ENCODE results near the gene QRFP.

Gene QRFP

DNA sequence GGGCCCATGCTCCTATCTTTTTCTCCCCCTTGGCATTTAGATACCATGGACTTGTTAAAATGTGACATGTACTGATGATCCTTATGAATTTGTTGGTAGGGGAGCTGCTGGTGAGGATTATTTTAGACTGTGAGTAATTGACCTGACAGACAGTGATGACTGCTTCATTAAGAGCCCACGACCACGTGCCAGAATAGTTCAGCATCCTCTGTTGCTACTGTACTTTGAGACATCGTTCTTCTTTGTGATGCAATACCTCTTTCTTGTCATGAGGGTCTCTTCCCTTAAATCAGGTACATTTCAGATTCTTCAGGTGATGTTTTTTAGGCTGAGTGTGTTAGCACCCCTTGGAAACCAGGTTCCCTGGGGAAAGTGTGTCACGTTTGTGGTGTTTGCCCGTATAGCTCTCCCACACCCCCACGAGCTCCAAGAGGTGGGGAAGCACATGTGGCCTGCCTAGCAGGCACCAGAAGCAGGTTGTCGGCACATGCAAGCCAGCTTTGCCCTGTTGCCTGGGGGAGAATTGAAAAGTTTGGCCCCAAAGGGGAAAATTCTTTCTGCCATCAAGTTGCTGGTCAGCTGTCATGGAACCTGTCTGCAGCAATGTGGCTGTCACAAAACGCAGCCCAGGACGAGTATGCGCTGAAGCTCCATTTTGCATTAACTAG, 25.1 kb downstream of the QRFP start:
- no peak overlapping the region for H3K23ac ChIP-seq (ENCODE audit: low read length in 2 of 2)
- H3K27me3 ChIP-seq (ENCODE audit: control insufficient read depth in 1 of 2, insufficient read depth in 1 of 2, low read length in 2 of 2), result no peaks in the 10 kb centered on the region
- H2AFZ ChIP-seq (ENCODE audit: low read depth, low read length), result no peak overlapping the region
- no peak overlapping the region for H4K91ac ChIP-seq (ENCODE audit: low read length)
- H4K8ac ChIP-seq (ENCODE audit: low read length), result no peak overlapping the region
- DNase-seq, result no peak
- 93% methylated on average over 10 of the region's 10 CpGs for WGBS
- H3K9me3 ChIP-seq (ENCODE audit: control insufficient read depth, low read length), result no peaks in the 10 kb centered on the region
- H3K4ac ChIP-seq (ENCODE audit: low read depth in 1 of 2, low read length in 2 of 2), result no peak overlapping the region
- peaks cover 14% of the 10 kb centered on the region for H3K4me1 ChIP-seq (ENCODE audit: control insufficient read depth, insufficient read depth, low read depth, low read length)
- H2BK12ac ChIP-seq (ENCODE audit: low read length in 2 of 2), result no peak overlapping the region
- no peak overlapping the region for H3K18ac ChIP-seq (ENCODE audit: low read depth in 1 of 2, low read length in 2 of 2)
- no peak overlapping the region for H2AK5ac ChIP-seq (ENCODE audit: low read length, severe bottlenecking)
- H2BK120ac ChIP-seq (ENCODE audit: low read depth, low read length), result no peak overlapping the region
- peaks cover 20% of the 10 kb centered on the region for H3K79me1 ChIP-seq (replicated peaks; ENCODE audit: low read length, poor library complexity, severe bottlenecking)
- no peak overlapping the region for H2BK5ac ChIP-seq (ENCODE audit: low read depth, low read length, poor library complexity, severe bottlenecking)
- H3K4me2 ChIP-seq (ENCODE audit: low read length, poor library complexity, severe bottlenecking), result no peak overlapping the region
- H3K36me3 ChIP-seq (ENCODE audit: control insufficient read depth in 1 of 2, insufficient read depth in 2 of 2, low read depth in 1 of 2, low read length in 2 of 2), result peaks cover 56 to 87% of the 10 kb centered on the region in 2 experiments
- H3K9ac ChIP-seq (ENCODE audit: low read length), result peak overlapping the region; percentile 12
- H3K4me3 ChIP-seq (ENCODE audit: insufficient read depth in 1 of 2, low read depth in 1 of 2, low read length in 2 of 2), result no peak overlapping the region
- H3K27ac ChIP-seq (ENCODE audit: low read length, poor library complexity, severe bottlenecking), result no peak overlapping the region
- no peak overlapping the region for H3K14ac ChIP-seq (ENCODE audit: low read length in 2 of 2)
- H2BK15ac ChIP-seq (ENCODE audit: low read depth, poor library complexity, severe bottlenecking), result no peak overlapping the region

DNA sequence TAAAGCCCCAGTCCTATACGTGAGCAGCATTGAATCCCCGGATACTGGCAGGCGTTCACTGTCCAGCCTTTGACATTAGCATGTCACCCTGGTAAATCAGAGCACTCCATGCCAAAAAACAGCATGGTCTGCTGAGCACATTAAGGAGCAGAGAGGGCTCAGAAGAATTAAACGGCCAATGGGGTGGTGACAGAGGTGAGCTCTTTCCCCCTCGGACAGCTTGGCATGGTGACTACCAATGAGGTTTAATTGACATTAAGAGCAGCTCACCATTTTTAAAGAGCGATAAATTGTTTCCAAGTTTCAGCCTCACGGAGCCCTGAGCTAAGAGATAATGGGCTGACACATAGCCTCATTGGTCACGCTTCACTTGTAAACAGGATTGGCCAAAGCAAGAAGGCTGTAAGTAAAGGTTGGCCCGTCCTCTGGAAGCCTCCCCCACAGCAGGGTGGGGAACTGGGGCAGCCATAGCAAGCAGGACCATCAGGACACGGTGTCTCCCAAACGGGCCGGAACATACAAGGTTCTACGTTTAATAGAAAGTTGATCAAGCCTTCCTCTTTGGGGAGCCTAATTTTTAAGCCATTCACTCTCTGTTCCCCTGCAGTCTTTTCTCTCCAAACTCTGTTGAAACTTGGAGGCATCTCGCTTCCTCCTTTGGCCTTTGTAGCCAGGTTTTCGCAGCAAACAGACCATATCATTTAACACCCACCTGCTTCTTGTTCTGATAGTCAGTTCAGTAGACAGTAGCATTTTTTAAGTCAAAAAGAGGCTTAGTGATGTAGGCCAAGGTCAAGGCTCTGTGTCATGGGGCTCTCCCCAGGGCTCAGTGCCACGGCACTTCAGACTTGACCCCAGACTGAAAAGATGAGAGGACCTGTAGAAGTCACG, 25.9 kb downstream of the QRFP start:
- no peaks in the 10 kb centered on the region for H3K27me3 ChIP-seq (ENCODE audit: control insufficient read depth in 1 of 2, insufficient read depth in 1 of 2, low read length in 2 of 2)
- H3K14ac ChIP-seq (ENCODE audit: low read length in 2 of 2), result no peak overlapping the region
- H2BK120ac ChIP-seq (ENCODE audit: low read depth, low read length), result no peak overlapping the region
- no peak overlapping the region for H2BK15ac ChIP-seq (ENCODE audit: low read depth, poor library complexity, severe bottlenecking)
- H3K36me3 ChIP-seq (ENCODE audit: control insufficient read depth in 1 of 2, insufficient read depth in 2 of 2, low read depth in 1 of 2, low read length in 2 of 2), result peaks cover 52 to 86% of the 10 kb centered on the region in 2 experiments
- H3K9me3 ChIP-seq (ENCODE audit: control insufficient read depth, low read length), result no peaks in the 10 kb centered on the region
- H3K23ac ChIP-seq (ENCODE audit: low read length in 2 of 2), result peak overlapping the region in 1 of 2 experiments; percentile 47
- no peak for DNase-seq
- no peak overlapping the region for H2AK5ac ChIP-seq (ENCODE audit: low read length, severe bottlenecking)
- H4K8ac ChIP-seq (ENCODE audit: low read length), result no peak overlapping the region
- H2AFZ ChIP-seq (ENCODE audit: low read depth, low read length), result no peak overlapping the region
- no peak overlapping the region for H3K4me3 ChIP-seq (ENCODE audit: insufficient read depth in 1 of 2, low read depth in 1 of 2, low read length in 2 of 2)
- H3K79me1 ChIP-seq (replicated peaks; ENCODE audit: low read length, poor library complexity, severe bottlenecking), result peaks cover 20% of the 10 kb centered on the region
- H3K4me1 ChIP-seq (ENCODE audit: control insufficient read depth, insufficient read depth, low read depth, low read length), result peaks cover 14% of the 10 kb centered on the region
- no peak overlapping the region for H3K4ac ChIP-seq (ENCODE audit: low read depth in 1 of 2, low read length in 2 of 2)
- H3K9ac ChIP-seq (ENCODE audit: low read length), result peak overlapping the region; percentile 43
- H3K27ac ChIP-seq (ENCODE audit: low read length, poor library complexity, severe bottlenecking), result peak overlapping the region; percentile 41
- no peak overlapping the region for H4K91ac ChIP-seq (ENCODE audit: low read length)
- H3K18ac ChIP-seq (ENCODE audit: low read depth in 1 of 2, low read length in 2 of 2), result no peak overlapping the region
- no peak overlapping the region for H2BK5ac ChIP-seq (ENCODE audit: low read depth, low read length, poor library complexity, severe bottlenecking)
- H3K4me2 ChIP-seq (ENCODE audit: low read length, poor library complexity, severe bottlenecking), result no peak overlapping the region
- H2BK12ac ChIP-seq (ENCODE audit: low read length in 2 of 2), result no peak overlapping the region
- 91% methylated on average over 17 of the region's 17 CpGs for WGBS

DNA sequence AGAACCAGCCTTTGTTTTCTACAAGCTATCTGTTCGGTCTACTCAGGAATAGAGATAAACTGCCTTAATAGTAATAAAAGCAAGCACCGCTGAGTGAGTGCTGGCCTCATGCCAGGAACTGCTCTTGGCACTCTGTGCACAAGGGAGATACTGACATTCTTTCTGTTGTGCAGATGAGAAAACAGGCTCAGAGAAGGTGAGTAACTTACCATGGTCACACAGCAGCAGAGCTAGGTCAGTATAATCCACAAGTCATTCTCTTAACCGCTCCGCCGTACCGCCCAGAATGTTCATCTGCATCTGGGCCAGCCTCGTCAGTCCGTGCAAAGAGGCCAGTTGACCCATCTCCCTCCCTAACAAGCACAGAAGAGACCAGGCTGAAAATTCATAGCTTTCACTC, 27.4 kb downstream of the QRFP start:
- Histone ChIP-seq H2BK15ac (ENCODE audit: low read depth, poor library complexity, severe bottlenecking) (no peak overlapping the region), H3K4me2 (ENCODE audit: low read length, poor library complexity, severe bottlenecking) (no peak overlapping the region), H3K18ac (ENCODE audit: low read depth in 1 of 2, low read length in 2 of 2) (no peak overlapping the region), H2BK120ac (ENCODE audit: low read depth, low read length) (no peak overlapping the region), H3K9ac (ENCODE audit: low read length) (no peak overlapping the region), H3K4me3 (ENCODE audit: insufficient read depth in 1 of 2, low read depth in 1 of 2, low read length in 2 of 2) (no peak overlapping the region), H3K23ac (ENCODE audit: low read length in 2 of 2) (no peak overlapping the region), H4K91ac (ENCODE audit: low read length) (no peak overlapping the region), H2AFZ (ENCODE audit: low read depth, low read length) (no peak overlapping the region), H3K79me1 (replicated peaks; ENCODE audit: low read length, poor library complexity, severe bottlenecking) (peaks cover 13% of the 10 kb centered on the region), H3K27ac (ENCODE audit: low read length, poor library complexity, severe bottlenecking) (no peak overlapping the region), H3K27me3 (ENCODE audit: control insufficient read depth in 1 of 2, insufficient read depth in 1 of 2, low read length in 2 of 2) (no peaks in the 10 kb centered on the region), H2BK5ac (ENCODE audit: low read depth, low read length, poor library complexity, severe bottlenecking) (no peak overlapping the region), H3K4ac (ENCODE audit: low read depth in 1 of 2, low read length in 2 of 2) (no peak overlapping the region), H2BK12ac (ENCODE audit: low read length in 2 of 2) (no peak overlapping the region), H3K14ac (ENCODE audit: low read length in 2 of 2) (no peak overlapping the region), H3K9me3 (ENCODE audit: control insufficient read depth, low read length) (no peaks in the 10 kb centered on the region), H3K4me1 (ENCODE audit: control insufficient read depth, insufficient read depth, low read depth, low read length) (peaks cover 14% of the 10 kb centered on the region), H3K36me3 (ENCODE audit: control insufficient read depth in 1 of 2, insufficient read depth in 2 of 2, low read depth in 1 of 2, low read length in 2 of 2) (peaks cover 49 to 86% of the 10 kb centered on the region in 2 experiments), H4K8ac (ENCODE audit: low read length) (no peak overlapping the region), H2AK5ac (ENCODE audit: low read length, severe bottlenecking) (no peak overlapping the region)
- no peak for DNase-seq
- 90% methylated on average over 8 of the region's 8 CpGs for WGBS

DNA sequence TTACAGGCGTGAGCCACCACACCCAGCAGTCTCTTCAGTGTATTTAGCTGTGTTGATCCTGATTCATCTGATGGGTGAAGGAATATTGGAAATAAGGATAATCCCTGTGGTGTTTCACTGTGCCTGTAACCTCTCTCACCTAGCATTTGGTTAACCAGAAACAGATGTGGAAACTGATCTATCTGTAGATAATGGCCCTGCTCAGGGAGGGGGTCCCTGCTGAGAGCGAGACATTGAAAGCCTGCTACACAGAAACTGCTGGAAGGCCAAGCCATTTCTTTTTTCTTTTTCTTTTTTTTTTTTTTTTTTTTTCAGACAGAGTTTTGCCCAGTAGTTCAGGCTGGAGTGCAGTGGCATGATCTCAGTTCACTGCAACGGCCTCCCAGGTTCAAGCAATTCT, 28.4 kb downstream of the QRFP start:
- Histone ChIP-seq H2BK120ac (ENCODE audit: low read depth, low read length) (no peak overlapping the region), H2AK5ac (ENCODE audit: low read length, severe bottlenecking) (no peak overlapping the region), H2BK5ac (ENCODE audit: low read depth, low read length, poor library complexity, severe bottlenecking) (no peak overlapping the region), H2AFZ (ENCODE audit: low read depth, low read length) (no peak overlapping the region), H3K9me3 (ENCODE audit: control insufficient read depth, low read length) (no peaks in the 10 kb centered on the region), H3K4me3 (ENCODE audit: insufficient read depth in 1 of 2, low read depth in 1 of 2, low read length in 2 of 2) (no peak overlapping the region), H2BK12ac (ENCODE audit: low read length in 2 of 2) (no peak overlapping the region), H3K36me3 (ENCODE audit: control insufficient read depth in 1 of 2, insufficient read depth in 2 of 2, low read depth in 1 of 2, low read length in 2 of 2) (peaks cover 48 to 84% of the 10 kb centered on the region in 2 experiments), H3K4me2 (ENCODE audit: low read length, poor library complexity, severe bottlenecking) (no peak overlapping the region), H3K4ac (ENCODE audit: low read depth in 1 of 2, low read length in 2 of 2) (no peak overlapping the region), H3K9ac (ENCODE audit: low read length) (peak overlapping the region; percentile 27), H3K27ac (ENCODE audit: low read length, poor library complexity, severe bottlenecking) (no peak overlapping the region), H4K8ac (ENCODE audit: low read length) (no peak overlapping the region), H3K4me1 (ENCODE audit: control insufficient read depth, insufficient read depth, low read depth, low read length) (peaks cover 16% of the 10 kb centered on the region), H3K79me1 (replicated peaks; ENCODE audit: low read length, poor library complexity, severe bottlenecking) (peaks cover 9% of the 10 kb centered on the region), H3K23ac (ENCODE audit: low read length in 2 of 2) (no peak overlapping the region), H2BK15ac (ENCODE audit: low read depth, poor library complexity, severe bottlenecking) (no peak overlapping the region), H3K14ac (ENCODE audit: low read length in 2 of 2) (no peak overlapping the region), H3K27me3 (ENCODE audit: control insufficient read depth in 1 of 2, insufficient read depth in 1 of 2, low read length in 2 of 2) (no peaks in the 10 kb centered on the region), H3K18ac (ENCODE audit: low read depth in 1 of 2, low read length in 2 of 2) (no peak overlapping the region), H4K91ac (ENCODE audit: low read length) (no peak overlapping the region)
- 96% methylated on average over 3 of the region's 3 CpGs for WGBS
- DNase-seq, result no peak
